ENCODE data around the gene PDE7B. TPM values are rescaled to one million over a fixed set of nuclear protein-coding genes. Genes with fewer than 3 reads are reported as not detected.

PDE7B gene
- total RNA-seq, 1 experiment from 2014 or later: 0.03 TPM

DNA sequence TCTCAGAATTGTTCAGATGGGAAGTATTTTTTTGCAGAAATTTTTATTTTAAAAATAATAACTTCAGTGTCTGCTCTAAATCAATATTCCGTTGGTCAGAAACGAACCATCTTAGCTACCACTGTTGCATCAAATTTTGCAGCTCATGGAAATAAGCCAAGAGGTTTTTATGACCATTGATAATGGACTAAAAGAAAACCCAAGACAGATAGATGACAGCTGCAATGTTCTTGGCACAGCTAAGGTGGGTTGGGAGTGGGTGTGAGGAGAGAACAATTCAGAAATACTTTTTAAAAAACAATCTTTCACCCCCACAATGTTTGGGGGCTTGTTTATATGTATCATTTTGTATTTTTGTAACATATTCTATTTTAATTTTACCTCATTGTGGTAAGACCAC, 121.1 kb downstream of the PDE7B start:
- POLR2A ChIA-PET: no interaction called here
- DNase-seq (ENCODE audit: low read depth, low spot score) (no peak), ATAC-seq (no peak)
- in situ Hi-C loops (cut with HindIII; ENCODE audit: low pct_unique_long_range_greater_than_20kb, low sequenced_read_pairs): no loop called here
- H3K9me3 ChIP-seq (ENCODE audit: control insufficient read depth, insufficient read depth, low read depth, low read length): no peaks in the 10 kb centered on the region
- intact Hi-C loops (cut with micrococcal nuclease; ENCODE audit: unreplicated experiment): no loop called here
- BruUV-seq (replicated peaks): no TSS peak
- H3K27me3 ChIP-seq (ENCODE audit: control insufficient read depth, insufficient read depth, low read length): no peaks in the 10 kb centered on the region
- no peak overlapping the region for H3K27ac ChIP-seq (ENCODE audit: low read length)
- TF ChIP-seq, protein P1, sequence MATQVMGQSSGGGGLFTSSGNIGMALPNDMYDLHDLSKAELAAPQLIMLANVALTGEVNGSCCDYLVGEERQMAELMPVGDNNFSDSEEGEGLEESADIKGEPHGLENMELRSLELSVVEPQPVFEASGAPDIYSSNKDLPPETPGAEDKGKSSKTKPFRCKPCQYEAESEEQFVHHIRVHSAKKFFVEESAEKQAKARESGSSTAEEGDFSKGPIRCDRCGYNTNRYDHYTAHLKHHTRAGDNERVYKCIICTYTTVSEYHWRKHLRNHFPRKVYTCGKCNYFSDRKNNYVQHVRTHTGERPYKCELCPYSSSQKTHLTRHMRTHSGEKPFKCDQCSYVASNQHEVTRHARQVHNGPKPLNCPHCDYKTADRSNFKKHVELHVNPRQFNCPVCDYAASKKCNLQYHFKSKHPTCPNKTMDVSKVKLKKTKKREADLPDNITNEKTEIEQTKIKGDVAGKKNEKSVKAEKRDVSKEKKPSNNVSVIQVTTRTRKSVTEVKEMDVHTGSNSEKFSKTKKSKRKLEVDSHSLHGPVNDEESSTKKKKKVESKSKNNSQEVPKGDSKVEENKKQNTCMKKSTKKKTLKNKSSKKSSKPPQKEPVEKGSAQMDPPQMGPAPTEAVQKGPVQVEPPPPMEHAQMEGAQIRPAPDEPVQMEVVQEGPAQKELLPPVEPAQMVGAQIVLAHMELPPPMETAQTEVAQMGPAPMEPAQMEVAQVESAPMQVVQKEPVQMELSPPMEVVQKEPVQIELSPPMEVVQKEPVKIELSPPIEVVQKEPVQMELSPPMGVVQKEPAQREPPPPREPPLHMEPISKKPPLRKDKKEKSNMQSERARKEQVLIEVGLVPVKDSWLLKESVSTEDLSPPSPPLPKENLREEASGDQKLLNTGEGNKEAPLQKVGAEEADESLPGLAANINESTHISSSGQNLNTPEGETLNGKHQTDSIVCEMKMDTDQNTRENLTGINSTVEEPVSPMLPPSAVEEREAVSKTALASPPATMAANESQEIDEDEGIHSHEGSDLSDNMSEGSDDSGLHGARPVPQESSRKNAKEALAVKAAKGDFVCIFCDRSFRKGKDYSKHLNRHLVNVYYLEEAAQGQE (IDR thresholded peaks at IDR 0.05; ENCODE audit: insufficient read depth in 1 of 2, low read depth in 2 of 2, low read length in 1 of 2): no peak
- CTCF ChIA-PET: no interaction called here
- no peaks in the 10 kb centered on the region for H3K4me1 ChIP-seq (ENCODE audit: control insufficient read depth, insufficient read depth, low read length)
- no peaks in the 10 kb centered on the region for H3K36me3 ChIP-seq (ENCODE audit: control insufficient read depth, insufficient read depth, low read length)
- no peak overlapping the region for H3K4me3 ChIP-seq (ENCODE audit: low read depth in 2 of 2, low read length in 2 of 2)

DNA sequence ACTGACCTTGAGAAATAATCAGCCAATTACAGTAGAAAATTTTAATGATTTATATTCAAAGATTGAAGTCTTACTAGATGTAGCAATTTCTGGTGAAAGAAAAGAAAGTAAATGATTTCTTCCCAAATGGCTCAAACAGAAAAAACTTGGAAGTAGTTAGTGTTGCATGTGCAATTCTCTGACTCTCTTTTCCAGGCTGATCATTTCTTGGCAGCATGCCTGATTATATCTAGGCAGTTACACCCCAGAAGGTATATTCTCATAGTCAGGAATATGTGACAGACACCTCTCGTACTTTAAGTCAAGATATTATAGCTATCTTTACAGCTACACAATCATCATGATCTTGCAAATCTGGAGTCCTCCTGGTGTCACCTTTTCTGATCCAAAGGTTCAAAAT, 122.9 kb downstream of the PDE7B start:
- Histone ChIP-seq H3K27ac (ENCODE audit: low read length) (no peak overlapping the region), H3K4me3 (ENCODE audit: low read depth in 2 of 2, low read length in 2 of 2) (no peak overlapping the region), H3K9me3 (ENCODE audit: control insufficient read depth, insufficient read depth, low read depth, low read length) (no peaks in the 10 kb centered on the region), H3K36me3 (ENCODE audit: control insufficient read depth, insufficient read depth, low read length) (no peaks in the 10 kb centered on the region), H3K27me3 (ENCODE audit: control insufficient read depth, insufficient read depth, low read length) (no peaks in the 10 kb centered on the region), H3K4me1 (ENCODE audit: control insufficient read depth, insufficient read depth, low read length) (no peaks in the 10 kb centered on the region)
- CTCF ChIA-PET: no interaction called here
- in situ Hi-C loops (cut with HindIII; ENCODE audit: low pct_unique_long_range_greater_than_20kb, low sequenced_read_pairs): no loop called here
- no TSS peak for BruUV-seq (replicated peaks)
- POLR2A ChIA-PET: no interaction called here
- DNase-seq (ENCODE audit: low read depth, low spot score): no peak
- TF ChIP-seq, protein P1 (IDR thresholded peaks at IDR 0.05; ENCODE audit: insufficient read depth in 1 of 2, low read depth in 2 of 2, low read length in 1 of 2): no peak
- TF ChIP-seq TCF7L2 (IDR thresholded peaks at IDR 0.05; ENCODE audit: low read depth, low read length) (no peak), SIN3A (IDR thresholded peaks at IDR 0.05; ENCODE audit: borderline replicate concordance, insufficient read depth, low read depth, low read length) (no peak), POLR2AphosphoS5 (IDR thresholded peaks at IDR 0.05; ENCODE audit: low read depth, low read length) (no peak)
- TF ChIP-seq, protein P2, sequence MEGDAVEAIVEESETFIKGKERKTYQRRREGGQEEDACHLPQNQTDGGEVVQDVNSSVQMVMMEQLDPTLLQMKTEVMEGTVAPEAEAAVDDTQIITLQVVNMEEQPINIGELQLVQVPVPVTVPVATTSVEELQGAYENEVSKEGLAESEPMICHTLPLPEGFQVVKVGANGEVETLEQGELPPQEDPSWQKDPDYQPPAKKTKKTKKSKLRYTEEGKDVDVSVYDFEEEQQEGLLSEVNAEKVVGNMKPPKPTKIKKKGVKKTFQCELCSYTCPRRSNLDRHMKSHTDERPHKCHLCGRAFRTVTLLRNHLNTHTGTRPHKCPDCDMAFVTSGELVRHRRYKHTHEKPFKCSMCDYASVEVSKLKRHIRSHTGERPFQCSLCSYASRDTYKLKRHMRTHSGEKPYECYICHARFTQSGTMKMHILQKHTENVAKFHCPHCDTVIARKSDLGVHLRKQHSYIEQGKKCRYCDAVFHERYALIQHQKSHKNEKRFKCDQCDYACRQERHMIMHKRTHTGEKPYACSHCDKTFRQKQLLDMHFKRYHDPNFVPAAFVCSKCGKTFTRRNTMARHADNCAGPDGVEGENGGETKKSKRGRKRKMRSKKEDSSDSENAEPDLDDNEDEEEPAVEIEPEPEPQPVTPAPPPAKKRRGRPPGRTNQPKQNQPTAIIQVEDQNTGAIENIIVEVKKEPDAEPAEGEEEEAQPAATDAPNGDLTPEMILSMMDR (IDR thresholded peaks at IDR 0.05): no peak
- ATAC-seq: no peak
- intact Hi-C loops (cut with micrococcal nuclease; ENCODE audit: unreplicated experiment): no loop called here

All from Panc1 (cell line).